Type B pancreatic cell (in vitro differentiated cells): ENCODE results near the gene PDXK. TPM values are rescaled to one million over a fixed set of nuclear protein-coding genes. Genes with fewer than 3 reads are reported as not detected.

ENCODE experiments used
- DNase-seq: peaks from one replicate; pipeline ENCODE4 v3.0.0; 2021; ENCODE audit warnings: mixed read lengths; ENCODE audit not compliant: unreplicated experiment; ENCODE audit errors: extremely low spot score
- H3K27ac Mint-ChIP-seq: 2 replicates; pipeline ENCODE4 v1.8.0; 2021; ENCODE audit warnings: mild to moderate bottlenecking, mixed read lengths
- H3K27me3 Mint-ChIP-seq: 2 replicates; pipeline ENCODE4 v1.8.0; 2021; ENCODE audit warnings: mixed read lengths
- H3K36me3 Mint-ChIP-seq: 2 replicates; pipeline ENCODE4 v1.8.0; 2021; ENCODE audit warnings: mixed read lengths
- H3K4me1 Mint-ChIP-seq: one replicate; pipeline ENCODE4 v1.8.0; 2021; ENCODE audit warnings: mixed read lengths; ENCODE audit not compliant: unreplicated experiment
- H3K4me3 Mint-ChIP-seq: 2 replicates; pipeline ENCODE4 v1.8.0; 2021; ENCODE audit warnings: mild to moderate bottlenecking, mixed read lengths
- H3K9me3 Mint-ChIP-seq: 2 replicates; pipeline ENCODE4 v1.8.0; 2021; ENCODE audit warnings: mixed read lengths
- CTCF ChIP-seq: fragments of 200-600 bp; sonication (generic); conservative IDR thresholded peaks from 2 replicates; pipeline ENCODE4 v1.5.0; 2021; ENCODE audit warnings: antibody characterized with exemption, mild to moderate bottlenecking
- total RNA-seq: library from RNA; stranded (reverse); gene quantifications from 2 replicates; pipeline ENCODE4 v1.2.1, GENCODE V29; 2021; ENCODE audit warnings: low replicate concordance

Gene PDXK
- total RNA-seq, 1 donor from 2014 or later: 94.4 TPM

- peak overlapping the region; percentile 94 for H3K27ac Mint-ChIP-seq
- no peak for DNase-seq
- TF ChIP-seq CTCF: no peak
- no peaks in the 10 kb centered on the region for H3K9me3 Mint-ChIP-seq
- peaks cover 7% of the 10 kb centered on the region for H3K36me3 Mint-ChIP-seq
- peak overlapping the region; percentile 74 for H3K4me3 Mint-ChIP-seq
- peaks cover 20% of the 10 kb centered on the region for H3K4me1 Mint-ChIP-seq
- peaks cover 3% of the 10 kb centered on the region for H3K27me3 Mint-ChIP-seq
Measured at GRCh38 chr21:43740497-43741156, 21.7 kb downstream of the PDXK start.

DNA sequence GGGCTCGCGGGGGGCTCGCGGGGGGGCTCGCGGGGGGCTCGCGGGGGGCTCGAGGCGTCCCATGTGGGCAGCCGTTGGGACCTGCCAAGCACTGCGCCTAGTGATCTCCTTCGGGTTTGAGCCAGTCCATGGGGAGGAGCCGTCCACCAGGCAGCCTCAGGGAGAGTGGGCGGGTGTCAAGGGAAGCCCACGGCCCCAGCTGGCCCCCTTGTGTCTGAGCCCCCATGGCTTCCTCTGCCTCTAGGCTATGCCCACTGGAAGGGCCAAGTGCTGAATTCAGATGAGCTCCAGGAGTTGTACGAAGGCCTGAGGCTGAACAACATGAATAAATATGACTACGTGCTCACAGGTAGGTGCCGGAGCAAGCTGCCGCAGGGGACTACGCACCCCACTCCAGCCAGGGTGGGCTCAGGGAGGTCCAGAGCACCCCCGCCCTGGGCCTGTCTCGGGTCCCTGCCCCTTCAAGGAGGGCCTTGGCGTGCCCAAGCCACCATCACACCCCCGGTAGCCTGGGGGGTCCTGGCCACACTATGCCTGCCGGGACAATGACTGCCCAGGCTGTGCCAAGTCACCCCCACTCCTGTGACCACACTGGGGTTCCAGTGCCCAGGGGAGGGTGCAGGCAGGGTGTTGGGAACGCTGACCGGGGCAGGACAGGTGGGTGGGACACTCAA is 22.6 kb downstream of the PDXK start:
- Mint-ChIP-seq H3K27me3 (peaks cover 3% of the 10 kb centered on the region), H3K36me3 (peaks cover 11% of the 10 kb centered on the region), H3K27ac (no peak overlapping the region), H3K9me3 (no peaks in the 10 kb centered on the region), H3K4me3 (no peak overlapping the region), H3K4me1 (peaks cover 20% of the 10 kb centered on the region)
- no peak for DNase-seq
- no peak for TF ChIP-seq CTCF

GRCh38 chr21:43743947-43744346 is 25.0 kb downstream of the PDXK start:
- Mint-ChIP-seq H3K27me3 (peaks cover 3% of the 10 kb centered on the region), H3K9me3 (no peaks in the 10 kb centered on the region)

DNA sequence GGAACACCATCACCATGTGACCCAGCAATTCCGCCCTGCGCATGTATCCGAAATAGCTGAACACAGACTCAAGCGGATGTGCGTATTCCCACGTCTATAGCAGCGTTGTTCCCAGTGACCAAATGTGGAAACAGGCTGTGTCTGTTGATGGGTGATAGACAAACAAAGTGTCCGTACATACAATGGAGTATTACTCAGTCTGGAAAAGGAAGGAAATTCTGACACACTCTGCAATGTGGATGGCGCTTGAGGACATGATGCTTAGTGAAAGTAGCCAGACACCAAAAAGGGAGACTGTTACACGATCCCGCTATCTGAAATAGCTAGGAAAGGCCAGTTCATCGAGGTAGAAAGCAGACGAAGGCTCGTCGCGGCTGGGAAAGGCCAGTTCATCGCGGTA is 25.8 kb downstream of the PDXK start:
- H3K27me3 Mint-ChIP-seq: peaks cover 3% of the 10 kb centered on the region
- DNase-seq: no peak
- TF ChIP-seq CTCF: no peak
- no peaks in the 10 kb centered on the region for H3K9me3 Mint-ChIP-seq
- H3K36me3 Mint-ChIP-seq: peaks cover 6% of the 10 kb centered on the region
- peaks cover 5% of the 10 kb centered on the region for H3K4me1 Mint-ChIP-seq
- H3K4me3 Mint-ChIP-seq: no peak overlapping the region
- H3K27ac Mint-ChIP-seq: no peak overlapping the region

More at GRCh38 chr21:43743947-43744346, 25.0 kb downstream of the PDXK start:
- no peak overlapping the region for H3K4me3 Mint-ChIP-seq
- peaks cover 12% of the 10 kb centered on the region for H3K4me1 Mint-ChIP-seq
- no peak for DNase-seq
- peaks cover 11% of the 10 kb centered on the region for H3K36me3 Mint-ChIP-seq
- TF ChIP-seq CTCF: no peak
- no peak overlapping the region for H3K27ac Mint-ChIP-seq

GRCh38 chr21:43745772-43746517 is 27.0 kb downstream of the PDXK start:
- no peak overlapping the region for H3K4me3 Mint-ChIP-seq
- no peaks in the 10 kb centered on the region for H3K9me3 Mint-ChIP-seq
- no peak overlapping the region for H3K27ac Mint-ChIP-seq
- no peaks in the 10 kb centered on the region for H3K4me1 Mint-ChIP-seq
- TF ChIP-seq CTCF: no peak
- H3K36me3 Mint-ChIP-seq: peaks cover 10% of the 10 kb centered on the region
- DNase-seq: no peak
- H3K27me3 Mint-ChIP-seq: no peaks in the 10 kb centered on the region
